ENCODE results near the gene TIE1.

- no peak for TF ChIP-seq POLR2A (IDR thresholded peaks at IDR 0.05)
- TF ChIP-seq CTCF (IDR thresholded peaks at IDR 0.05), result no peak
Measured at GRCh38 chr1:43302201-43302600, 1.4 kb downstream of the TIE1 start.
